Testis (tissue), 3 donors: Measurements from ENCODE around the gene C4orf46. TPM values are rescaled to one million over a fixed set of nuclear protein-coding genes. Genes with fewer than 3 reads are reported as not detected.

Experiments
- DNase-seq: peaks from one replicate; pipeline ENCODE4 v3.0.0-alpha.2; 2019
- H3K27ac ChIP-seq, 2 donors: fragments of 200-600 bp; sonication (generic); one replicate each; pipeline ENCODE4 v1.5.1; 2019
- H3K27me3 ChIP-seq: fragments of 200-600 bp; sonication (generic); one replicate; pipeline ENCODE4 v1.5.1; 2019
- H3K36me3 ChIP-seq: fragments of 200-600 bp; sonication (generic); one replicate; pipeline ENCODE4 v1.5.1; 2017; ENCODE audit warnings: low read depth; ENCODE audit errors: missing control alignments
- H3K4me1 ChIP-seq: fragments of 200-600 bp; sonication (generic); one replicate; pipeline ENCODE4 v1.5.1; 2019
- H3K4me3 ChIP-seq, 2 donors: fragments of 200-600 bp; sonication (generic); one replicate each; pipeline ENCODE4 v1.5.1; 2017 to 2019
- H3K9me3 ChIP-seq: fragments of 200-600 bp; sonication (generic); one replicate; pipeline ENCODE4 v1.5.1; 2017
- POLR2A ChIP-seq: fragments of 450-650 bp; IDR thresholded peaks from one replicate; pipeline ENCODE4 v1.6.1; 2017; ENCODE audit warnings: antibody characterized with exemption, mild to moderate bottlenecking, moderate library complexity
- WGBS, 2 donors: methylation state at CpG; one replicate each; pipeline ENCODE4 v1.1.5; 2018; 5-methylcytosine and 5-hydroxymethylcytosine counted together
- intact Hi-C: fragments of 100-400 bp; cut with DNase I; formaldehyde crosslinking; loops from one replicate; pipeline ENCODE4 v1.15.1; 2023; ENCODE audit warnings: low total_unique reads
- polyA plus RNA-seq: library from polyadenylated mRNA; stranded (reverse); fragments of 350-450 nt; fragmentation: Illumina TruSeq; extraction: RNeasy Lipid Tissue Mini Kit (QIAGEN cat#74804); gene quantifications from one replicate; pipeline ENCODE4 v1.2.3, GENCODE V29; 2014; ENCODE audit warnings: low read depth, low replicate concordance; ENCODE audit not compliant: insufficient read depth
- total RNA-seq, 2 donors: library from RNA; depleted of rRNA; stranded (reverse); fragments of >200 nt; gene quantifications; one replicate each; pipeline ENCODE4 v1.2.3, GENCODE V29; 2016
- TF ChIP-seq, protein P1 (sequence below), 3 experiments: fragments of 450-650 bp in 2 of 3; fragments of 200-600 bp in 1 of 3; sonication (generic) in 1 of 3; IDR thresholded peaks; one replicate each; pipeline ENCODE4 v1.5.1; 2016 to 2019; ENCODE audit warnings: antibody characterized with exemption in 3 of 3, mild to moderate bottlenecking in 2 of 3, moderate library complexity in 1 of 3

Gene C4orf46
- total and polyA plus RNA-seq, 3 donors from 2014 or later: 14.7 to 36.0 (median 20.2) TPM

DNA sequence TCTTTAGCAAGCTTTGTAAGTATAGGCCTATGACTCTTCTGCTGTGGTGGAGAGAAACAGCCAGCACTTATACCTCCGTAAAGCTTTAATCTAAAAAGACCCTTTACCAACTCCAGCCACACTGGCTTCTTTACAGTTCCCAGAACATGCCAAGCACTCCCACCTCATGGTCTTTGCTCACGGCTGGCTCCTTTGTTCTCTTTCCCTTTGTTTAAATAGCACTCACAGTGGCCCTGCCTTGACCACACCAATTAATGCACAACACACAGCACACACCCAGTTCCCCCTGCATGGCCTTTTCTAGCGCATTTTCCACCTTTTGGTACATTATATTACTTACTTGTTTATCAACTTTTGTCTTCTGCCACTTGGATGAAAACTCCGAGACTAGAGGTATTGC is 32.6 kb upstream of the C4orf46 start:
- no peaks in the 10 kb centered on the region for H3K9me3 ChIP-seq
- intact Hi-C loops: no loop called here
- TF ChIP-seq POLR2A: no peak
- TF ChIP-seq, protein P1, sequence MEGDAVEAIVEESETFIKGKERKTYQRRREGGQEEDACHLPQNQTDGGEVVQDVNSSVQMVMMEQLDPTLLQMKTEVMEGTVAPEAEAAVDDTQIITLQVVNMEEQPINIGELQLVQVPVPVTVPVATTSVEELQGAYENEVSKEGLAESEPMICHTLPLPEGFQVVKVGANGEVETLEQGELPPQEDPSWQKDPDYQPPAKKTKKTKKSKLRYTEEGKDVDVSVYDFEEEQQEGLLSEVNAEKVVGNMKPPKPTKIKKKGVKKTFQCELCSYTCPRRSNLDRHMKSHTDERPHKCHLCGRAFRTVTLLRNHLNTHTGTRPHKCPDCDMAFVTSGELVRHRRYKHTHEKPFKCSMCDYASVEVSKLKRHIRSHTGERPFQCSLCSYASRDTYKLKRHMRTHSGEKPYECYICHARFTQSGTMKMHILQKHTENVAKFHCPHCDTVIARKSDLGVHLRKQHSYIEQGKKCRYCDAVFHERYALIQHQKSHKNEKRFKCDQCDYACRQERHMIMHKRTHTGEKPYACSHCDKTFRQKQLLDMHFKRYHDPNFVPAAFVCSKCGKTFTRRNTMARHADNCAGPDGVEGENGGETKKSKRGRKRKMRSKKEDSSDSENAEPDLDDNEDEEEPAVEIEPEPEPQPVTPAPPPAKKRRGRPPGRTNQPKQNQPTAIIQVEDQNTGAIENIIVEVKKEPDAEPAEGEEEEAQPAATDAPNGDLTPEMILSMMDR (IDR thresholded peaks at IDR 0.05): no peak
- H3K27me3 ChIP-seq: no peaks in the 10 kb centered on the region
- no peaks in the 10 kb centered on the region for H3K4me1 ChIP-seq
- DNase-seq: no peak
- no peak overlapping the region for H3K27ac ChIP-seq
- no peaks in the 10 kb centered on the region for H3K36me3 ChIP-seq
- H3K4me3 ChIP-seq: no peak overlapping the region
- 89 to 91% methylated on average over 4 of the region's 4 CpGs for WGBS, 2 donors

DNA sequence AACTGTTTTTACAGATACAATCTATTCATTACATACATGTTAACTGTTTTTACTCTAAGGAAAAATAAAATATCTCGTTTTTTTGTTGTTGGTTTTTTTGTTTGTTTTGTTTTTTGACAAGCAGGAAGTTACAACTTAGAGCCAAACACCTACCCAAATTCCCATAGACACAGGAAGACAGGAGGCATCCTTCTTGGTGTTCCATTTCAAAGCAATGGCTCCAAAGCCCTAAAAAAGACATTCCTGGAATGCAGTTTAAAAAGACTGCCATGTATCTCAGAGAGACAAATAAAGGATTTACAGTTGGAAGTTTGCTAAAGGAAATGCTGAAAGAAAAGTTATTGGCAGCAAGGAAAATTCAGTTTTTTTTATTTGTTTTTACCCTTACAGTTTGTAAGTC is 17.1 kb upstream of the C4orf46 start:
- intact Hi-C loops: no loop called here
- DNase-seq: no peak
- Histone ChIP-seq H3K27ac (no peak overlapping the region), H3K36me3 (no peaks in the 10 kb centered on the region), H3K9me3 (no peaks in the 10 kb centered on the region), H3K4me3 (no peak overlapping the region), H3K4me1 (no peaks in the 10 kb centered on the region), H3K27me3 (no peaks in the 10 kb centered on the region)
- WGBS, 2 donors: 78% methylated on average over 1 of the region's 1 CpG
- no peak for TF ChIP-seq POLR2A
- TF ChIP-seq, protein P1 (IDR thresholded peaks at IDR 0.05): no peak

DNA sequence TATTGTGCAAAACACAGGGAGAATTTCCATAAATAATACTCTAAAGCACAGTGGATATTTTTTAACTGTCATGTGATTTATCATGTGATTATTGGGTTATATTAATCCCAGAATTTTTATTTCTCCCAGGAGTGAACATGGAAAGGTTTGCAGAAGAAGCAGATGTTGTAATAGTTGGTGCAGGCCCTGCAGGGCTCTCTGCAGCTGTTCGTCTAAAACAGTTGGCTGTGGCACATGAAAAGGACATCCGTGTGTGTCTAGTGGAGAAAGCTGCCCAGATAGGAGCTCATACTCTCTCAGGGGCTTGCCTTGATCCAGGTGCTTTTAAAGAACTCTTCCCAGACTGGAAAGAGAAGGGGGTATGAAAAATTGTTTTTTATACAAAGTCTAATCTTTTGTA is 10.4 kb upstream of the C4orf46 start:
- DNase-seq: no peak
- WGBS, 2 donors: 54 to 60% methylated on average over 2 of the region's 2 CpGs
- Histone ChIP-seq H3K9me3 (no peaks in the 10 kb centered on the region), H3K27ac (no peak overlapping the region), H3K4me1 (no peaks in the 10 kb centered on the region), H3K4me3 (no peak overlapping the region), H3K36me3 (no peaks in the 10 kb centered on the region), H3K27me3 (no peaks in the 10 kb centered on the region)
- intact Hi-C loops: no loop called here
- TF ChIP-seq, protein P1 (IDR thresholded peaks at IDR 0.05): no peak
- TF ChIP-seq POLR2A: no peak

DNA sequence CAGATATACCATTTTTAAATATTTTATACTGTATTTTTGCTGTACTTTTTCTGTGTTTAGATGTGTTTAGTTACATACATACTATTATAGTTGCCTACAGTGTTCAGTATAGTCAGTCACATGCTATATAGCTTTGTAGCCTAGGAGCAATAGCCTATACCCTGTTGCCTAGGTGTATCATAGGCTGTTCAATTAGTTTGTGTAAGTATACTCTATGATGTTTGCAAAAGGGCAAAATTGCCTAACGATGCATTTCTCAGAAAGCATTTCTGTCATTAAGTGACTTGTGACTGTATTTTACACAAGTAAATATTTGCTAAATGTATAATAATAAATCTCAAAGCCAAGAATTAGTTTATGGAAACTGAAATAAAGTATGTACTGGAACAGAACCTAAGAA is 9.9 kb upstream of the C4orf46 start:
- no peak for TF ChIP-seq POLR2A
- TF ChIP-seq, protein P1 (IDR thresholded peaks at IDR 0.05): no peak
- no peak for DNase-seq
- Histone ChIP-seq H3K9me3 (no peaks in the 10 kb centered on the region), H3K36me3 (no peaks in the 10 kb centered on the region), H3K27ac (no peak overlapping the region), H3K4me3 (no peak overlapping the region), H3K27me3 (no peaks in the 10 kb centered on the region), H3K4me1 (no peaks in the 10 kb centered on the region)
- intact Hi-C loops: no loop called here
- WGBS, 2 donors: 91% methylated on average over 1 of the region's 1 CpG

DNA sequence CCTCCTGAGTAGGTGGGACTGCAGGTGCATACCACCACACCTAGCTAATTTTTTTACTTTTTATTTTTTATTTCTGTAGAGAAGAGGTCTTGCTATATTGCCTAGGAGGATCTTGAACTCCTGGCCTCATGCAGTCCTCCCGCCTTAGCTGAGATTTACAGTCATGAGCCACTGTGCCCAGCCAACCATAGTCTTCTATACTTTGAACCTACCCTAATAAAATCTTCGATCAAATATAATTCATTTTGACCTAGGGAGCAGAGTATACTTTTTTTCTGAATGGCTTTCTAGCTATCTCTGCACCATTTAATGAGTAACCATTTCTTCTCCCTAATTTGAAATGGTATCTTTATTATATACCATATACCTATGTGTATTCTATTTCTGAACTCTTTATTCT is 7.1 kb upstream of the C4orf46 start:
- no peaks in the 10 kb centered on the region for H3K27me3 ChIP-seq
- H3K27ac ChIP-seq: no peak overlapping the region
- DNase-seq: no peak
- no peaks in the 10 kb centered on the region for H3K9me3 ChIP-seq
- H3K4me3 ChIP-seq: no peak overlapping the region
- H3K4me1 ChIP-seq: no peaks in the 10 kb centered on the region
- 91 to 99% methylated on average over 2 of the region's 2 CpGs for WGBS, 2 donors
- no peaks in the 10 kb centered on the region for H3K36me3 ChIP-seq
- TF ChIP-seq, protein P1 (IDR thresholded peaks at IDR 0.05): no peak
- TF ChIP-seq POLR2A: no peak
- intact Hi-C loops: no loop called here
